Embryonic facial prominence (tissue), 1 donor: ENCODE results near the gene PANX3.
A peak's percentile ranks its signal among the peaks of the same experiment; 100 is the strongest.

Source experiments
- DNase-seq: peaks from one replicate; pipeline ENCODE4 v3.0.0-alpha.2; 2016; ENCODE audit errors: extremely low spot score

Gene PANX3

DNA sequence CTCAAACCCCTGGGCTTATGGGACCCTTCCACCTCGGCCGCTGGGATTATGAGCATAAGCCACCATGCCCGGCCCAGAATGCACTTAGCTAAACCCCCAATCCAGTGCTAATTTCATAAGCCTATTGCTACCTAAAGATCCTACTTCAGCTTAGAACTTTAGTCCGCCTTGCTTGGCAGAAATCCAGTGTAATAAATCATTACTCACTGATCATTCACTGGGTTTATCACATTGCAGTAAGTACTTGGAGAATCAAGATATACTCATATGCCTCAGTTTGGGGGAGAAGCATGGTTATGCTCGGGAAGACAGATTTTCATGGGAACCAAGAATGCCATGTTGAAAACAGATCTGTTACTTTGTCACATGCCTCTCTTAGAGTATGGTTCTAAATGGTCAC, 7.6 kb downstream of the PANX3 start:
- DNase-seq = no peak

DNA sequence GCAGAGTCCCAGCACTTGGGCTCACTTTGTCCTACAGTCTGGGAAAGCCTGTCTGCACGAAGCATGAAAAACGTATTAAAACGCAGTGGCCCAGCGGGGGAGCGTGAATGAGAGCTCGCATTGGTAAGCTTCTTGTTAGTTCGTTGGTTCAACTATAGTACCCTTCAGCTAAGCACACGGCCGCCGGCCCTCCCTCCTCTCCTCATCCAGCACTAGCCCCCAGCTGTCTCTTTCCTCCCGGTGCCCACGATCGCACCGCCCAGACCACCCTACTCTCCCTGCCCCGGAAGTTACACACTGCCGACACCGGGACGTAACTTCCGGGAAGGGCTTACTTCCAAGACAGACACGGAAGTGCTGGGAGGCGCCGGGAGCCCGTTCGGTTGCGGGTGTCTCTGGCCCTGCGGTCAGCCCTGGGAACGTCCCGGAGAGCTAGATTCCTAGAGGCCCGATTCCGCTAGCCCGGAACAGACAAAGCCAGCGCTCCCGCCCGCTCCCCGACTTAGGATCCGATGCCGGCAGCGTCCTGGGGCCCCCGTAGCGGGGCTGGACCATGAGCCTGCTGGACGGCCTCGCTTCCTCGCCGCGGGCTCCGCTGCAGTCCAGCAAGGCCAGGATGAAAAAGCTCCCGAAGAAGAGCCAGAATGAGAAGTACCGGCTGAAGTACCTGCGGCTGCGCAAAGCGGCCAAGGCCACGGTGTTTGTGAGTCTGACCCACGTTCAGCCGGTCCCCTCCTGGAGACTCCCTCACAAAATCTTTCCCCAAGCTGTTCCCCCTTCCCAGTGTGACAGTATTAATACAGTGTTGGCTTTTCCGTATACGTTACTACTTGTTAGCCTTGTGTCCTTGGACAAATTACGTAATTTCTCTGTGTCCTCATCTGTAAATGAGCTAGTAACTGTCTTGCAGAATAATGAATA, 11.6 kb downstream of the PANX3 start, which contains the start of gene TBRG1:
Gene TBRG1 (plus strand): TSS at position 334 of the 921 bp plus-strand sequence. CDS start 220 bp downstream, at position 554.
- DNase-seq = peak; percentile 90

DNA sequence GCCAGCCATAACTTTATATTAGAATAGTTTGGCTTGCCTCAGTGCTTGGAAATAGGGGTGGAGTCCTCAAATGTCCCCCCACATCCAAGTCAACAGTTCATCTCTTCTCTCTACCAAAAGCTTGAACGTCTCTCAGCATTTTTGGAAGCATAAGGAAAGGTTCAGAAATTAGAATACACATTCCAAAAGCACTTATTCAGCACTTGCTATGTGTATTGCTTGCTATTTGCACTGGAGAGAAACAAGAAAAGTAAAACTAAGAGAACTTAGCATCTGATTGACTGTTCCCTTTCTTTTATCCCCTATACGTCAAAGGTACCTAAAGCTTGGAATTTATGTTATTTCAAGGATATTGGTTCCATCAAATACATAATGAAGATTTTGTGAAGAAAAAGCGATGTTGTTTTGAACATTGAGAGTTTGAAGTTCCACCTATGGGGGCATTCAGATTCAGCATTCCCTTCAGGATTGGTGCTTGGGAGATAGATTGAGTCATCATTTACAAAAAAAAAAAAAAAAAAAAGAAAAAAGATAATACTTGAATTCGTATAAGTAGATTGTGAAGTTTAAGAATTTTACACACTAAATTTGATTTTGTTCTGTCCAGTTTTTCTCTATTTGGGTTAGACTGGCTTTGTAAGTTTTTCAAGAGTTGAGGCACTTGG, 12.8 kb downstream of the PANX3 start:
- no peak for DNase-seq

DNA sequence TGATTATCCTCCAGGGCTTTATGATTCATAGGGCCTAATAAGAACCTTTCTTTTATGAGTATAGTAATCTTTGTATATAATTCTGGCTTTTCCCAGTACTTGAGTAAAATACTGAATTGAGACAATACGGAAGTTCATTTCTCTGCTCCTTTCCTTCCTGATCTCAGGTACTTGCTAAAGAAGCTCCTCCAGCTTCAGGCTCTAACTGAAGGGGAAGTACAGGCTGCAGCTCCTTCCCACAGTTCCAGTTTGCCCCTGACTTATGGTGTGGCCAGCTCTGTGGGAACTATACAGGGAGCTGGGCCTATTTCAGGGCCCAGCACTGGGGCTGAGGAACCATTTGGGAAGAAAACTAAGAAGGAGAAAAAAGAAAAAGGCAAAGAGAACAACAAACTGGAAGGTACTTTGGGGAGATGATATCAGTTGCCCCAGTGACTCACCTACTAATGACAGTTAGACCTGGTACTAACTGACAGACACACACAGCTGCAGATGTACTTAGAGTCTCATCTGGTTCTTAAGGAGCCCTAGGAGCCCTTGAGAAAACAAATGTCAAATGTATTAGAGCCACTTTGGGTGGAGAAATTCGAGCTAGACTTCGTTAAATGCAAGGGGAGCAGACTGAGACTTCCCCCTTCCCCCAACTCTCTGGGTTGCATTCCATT, 14.4 kb downstream of the PANX3 start:
- DNase-seq = no peak

DNA sequence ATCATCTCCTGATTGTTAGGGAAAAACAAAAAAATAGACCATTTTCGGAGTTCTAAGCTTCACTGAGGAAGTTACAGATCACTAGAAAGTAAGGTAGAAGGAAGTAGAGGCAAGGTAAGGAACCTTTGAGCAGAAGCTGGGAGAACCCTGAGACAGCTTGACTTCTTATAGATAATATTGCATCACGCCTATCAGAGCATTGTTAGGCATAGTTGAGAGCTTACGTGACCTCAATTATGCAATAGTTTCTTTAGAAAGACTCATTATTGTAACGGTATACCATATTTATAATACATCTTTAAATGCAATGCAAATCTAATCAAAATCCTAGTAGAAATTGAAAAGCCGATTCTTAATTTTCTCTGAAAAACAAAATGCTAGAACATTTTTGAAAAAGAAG, 16.3 kb downstream of the PANX3 start:
- DNase-seq = no peak

DNA sequence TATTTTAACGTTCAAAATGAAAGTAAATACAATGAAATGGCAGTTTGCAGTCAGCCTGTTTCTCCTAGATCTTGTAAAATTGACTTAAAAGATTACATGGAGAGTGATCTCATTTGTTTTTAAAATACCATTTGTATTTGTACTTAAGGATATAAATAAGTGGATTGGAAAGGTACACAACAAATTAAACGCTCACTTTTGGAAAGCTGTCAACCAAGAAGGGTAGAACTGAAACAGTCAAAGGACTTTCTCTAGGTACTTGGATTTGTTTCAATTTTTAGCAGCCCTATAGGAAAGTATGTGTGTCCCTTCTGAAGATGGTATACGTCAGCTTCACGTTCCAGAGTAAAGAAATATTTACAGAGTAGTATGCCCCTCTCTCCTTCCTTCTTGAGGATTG, 18.7 kb downstream of the PANX3 start:
- no peak for DNase-seq

DNA sequence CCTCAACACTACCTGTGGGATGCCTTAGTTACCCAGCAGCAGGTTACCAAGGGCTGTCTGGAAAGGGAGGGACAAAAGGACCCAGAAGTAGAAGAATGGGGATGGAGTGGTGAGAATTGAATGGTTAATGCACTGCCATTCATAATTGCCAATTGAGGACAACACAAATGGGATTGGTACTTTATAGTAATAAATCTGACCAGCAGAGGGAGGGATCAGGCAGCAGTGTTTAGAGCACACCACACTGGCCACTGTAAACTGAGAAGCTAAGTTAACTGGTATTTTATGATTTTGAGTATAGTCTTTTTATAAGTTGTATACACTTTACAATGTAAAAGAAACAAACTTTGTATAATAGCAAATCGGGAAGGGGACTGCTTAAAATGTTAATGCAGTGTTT, 22.1 kb downstream of the PANX3 start:
- DNase-seq = no peak

DNA sequence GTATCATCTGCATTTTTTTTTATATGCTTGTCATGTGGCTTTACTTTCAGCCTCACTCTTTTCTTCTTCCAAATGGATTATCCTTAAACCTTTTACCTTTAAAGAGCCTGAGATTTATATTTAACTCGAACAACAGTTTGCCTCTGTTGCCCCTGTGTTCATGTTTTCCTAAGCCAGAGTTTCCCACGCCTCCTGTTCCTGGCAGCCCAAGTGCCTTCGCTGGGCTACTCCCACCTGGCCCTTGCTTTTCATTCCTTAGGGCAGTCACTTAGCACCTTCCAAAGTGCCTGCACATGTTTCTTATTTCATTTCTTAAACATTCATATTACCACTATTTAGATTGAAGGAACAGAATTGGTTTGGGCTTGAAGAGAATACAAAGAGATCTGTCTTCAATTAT, 24.7 kb downstream of the PANX3 start:
- DNase-seq = no peak

DNA sequence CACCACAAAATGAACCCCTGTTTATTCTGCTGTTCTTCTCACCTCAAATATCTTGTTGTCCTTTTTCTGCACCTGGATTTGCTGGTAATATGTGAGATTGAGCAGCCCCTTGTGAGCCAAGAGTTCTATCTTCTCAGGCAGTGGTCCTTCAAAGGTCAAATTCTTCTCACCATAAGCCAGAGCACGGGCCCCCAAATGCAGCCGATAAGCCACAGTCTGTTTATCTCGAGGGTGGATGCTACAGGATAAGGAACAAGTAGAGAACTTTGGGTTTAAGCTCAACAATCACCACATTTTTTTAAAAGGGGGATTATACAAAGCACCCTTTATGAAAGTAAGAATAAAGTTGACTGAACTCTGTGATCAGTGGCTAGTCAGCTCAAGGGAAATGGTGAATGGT, 27.3 kb downstream of the PANX3 start:
- no peak for DNase-seq

DNA sequence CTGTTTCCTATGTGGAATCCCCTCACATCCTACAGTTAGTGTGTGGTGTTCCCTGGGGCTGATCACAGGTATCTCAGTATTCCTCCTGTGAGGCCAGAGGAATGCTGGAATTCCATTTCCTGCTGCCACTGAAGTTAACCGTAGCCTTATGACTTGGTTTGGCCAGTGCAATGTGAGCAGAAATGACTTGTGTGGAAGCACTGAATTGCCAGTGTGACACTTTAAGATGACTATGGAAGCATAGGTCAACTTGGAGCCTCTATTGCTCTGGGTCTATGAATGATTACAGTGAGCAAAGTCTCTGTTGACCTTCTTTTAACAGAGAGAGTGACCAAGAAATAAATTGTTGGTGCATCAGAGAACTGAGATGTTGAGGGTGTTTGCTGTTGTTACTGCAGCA, 28.0 kb downstream of the PANX3 start:
- DNase-seq = no peak

DNA sequence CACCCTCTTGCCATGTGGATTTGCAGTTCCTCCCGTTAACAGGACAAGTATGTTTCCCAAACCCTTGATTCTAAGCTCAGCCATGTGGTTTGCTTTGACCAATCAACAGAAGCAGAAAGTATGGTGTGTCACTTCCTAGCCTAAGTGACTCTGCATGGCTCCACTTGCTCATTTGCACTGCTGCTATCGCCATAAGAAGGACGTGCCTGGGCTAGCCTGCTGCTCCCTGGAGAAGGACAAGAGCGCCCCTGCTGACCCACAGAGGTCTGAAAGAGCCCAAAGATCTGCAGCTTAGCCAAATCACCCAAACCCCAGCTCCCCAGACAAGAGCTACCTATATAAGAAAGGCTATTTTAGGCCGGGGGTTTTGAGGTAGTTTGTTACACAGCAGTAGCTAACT, 29.4 kb downstream of the PANX3 start:
- no peak for DNase-seq

DNA sequence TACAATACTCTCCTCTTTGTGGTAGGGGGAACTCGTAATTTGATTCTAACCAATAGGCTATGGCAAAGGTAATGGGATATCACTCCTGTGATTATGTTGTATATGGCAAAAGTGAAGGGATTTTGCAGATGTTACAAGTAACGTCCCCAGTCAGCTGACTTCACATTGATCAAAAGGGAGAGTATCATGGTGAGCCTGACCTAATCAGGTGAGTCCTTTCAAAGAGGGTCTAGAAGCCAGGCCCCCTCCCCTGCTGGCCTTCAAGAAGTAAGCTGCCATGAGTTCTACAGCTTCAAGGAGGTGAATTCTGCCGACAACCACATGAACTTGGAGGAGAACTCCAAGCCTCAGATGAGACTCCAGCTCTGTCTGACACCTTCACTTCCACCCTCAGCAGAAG, 31.4 kb downstream of the PANX3 start:
- no peak for DNase-seq

DNA sequence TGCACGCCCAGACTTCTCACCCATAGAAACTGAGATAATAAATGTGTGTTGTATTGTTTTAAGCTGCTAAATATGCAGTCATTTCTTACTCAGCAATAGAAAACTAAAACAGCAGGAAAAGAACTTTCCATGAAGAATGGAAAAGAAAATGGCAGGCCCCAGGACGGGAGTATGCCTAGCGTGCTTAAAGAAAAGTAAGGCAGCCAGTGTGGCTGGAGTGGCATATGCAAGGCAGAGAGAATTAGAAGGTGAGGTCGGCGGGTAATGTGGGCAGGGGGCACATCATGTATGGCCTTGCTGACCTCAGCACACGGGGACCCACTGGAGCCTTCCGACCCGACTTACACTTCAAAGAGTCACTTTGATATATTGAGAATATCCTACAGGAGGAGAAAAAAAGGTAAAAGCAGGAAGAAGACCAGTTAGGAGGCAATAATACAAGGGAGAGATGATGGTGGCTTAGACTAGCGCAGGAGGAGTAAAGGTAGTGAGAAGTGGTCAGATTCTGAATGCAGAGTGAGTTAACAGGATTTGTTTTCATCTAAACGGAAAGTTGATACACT, 31.9 kb downstream of the PANX3 start:
- no peak for DNase-seq

DNA sequence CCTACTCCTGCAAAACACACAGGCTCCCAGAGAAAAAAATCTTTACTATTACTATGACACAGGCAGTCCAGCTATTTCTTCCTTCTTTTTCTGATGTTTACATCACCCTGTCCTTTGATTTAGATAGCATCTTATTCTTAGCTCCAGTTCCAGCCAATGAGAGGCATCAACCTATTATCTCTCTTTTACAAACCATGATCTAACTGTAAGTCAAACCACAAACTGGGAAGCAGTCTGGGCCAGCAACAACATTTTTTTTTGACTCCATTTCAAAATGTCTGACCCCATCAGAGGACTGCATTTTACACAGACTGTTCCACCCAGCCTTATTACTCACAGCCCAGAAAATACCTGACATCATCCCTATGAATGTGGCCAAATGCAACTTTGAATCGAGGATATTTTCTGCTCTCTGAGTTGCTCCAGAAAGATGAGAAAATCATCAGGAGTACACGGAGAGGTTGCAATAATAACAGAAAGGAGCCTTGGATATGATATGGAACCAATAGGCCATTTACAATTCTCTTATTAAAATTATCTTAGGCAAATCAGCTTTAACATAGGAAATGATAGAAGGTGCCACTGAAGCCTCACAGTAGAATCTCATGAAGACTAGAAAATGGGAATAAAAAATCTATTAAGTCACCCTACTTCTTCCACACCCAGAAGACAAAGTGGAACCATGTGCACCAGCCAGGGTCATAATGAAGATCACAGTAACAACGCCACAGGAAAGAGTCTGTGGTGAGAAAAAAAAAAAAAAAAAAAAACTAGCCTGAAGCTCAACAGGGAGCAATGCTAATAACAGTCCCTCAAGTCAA, 32.6 kb downstream of the PANX3 start:
- no peak for DNase-seq

DNA sequence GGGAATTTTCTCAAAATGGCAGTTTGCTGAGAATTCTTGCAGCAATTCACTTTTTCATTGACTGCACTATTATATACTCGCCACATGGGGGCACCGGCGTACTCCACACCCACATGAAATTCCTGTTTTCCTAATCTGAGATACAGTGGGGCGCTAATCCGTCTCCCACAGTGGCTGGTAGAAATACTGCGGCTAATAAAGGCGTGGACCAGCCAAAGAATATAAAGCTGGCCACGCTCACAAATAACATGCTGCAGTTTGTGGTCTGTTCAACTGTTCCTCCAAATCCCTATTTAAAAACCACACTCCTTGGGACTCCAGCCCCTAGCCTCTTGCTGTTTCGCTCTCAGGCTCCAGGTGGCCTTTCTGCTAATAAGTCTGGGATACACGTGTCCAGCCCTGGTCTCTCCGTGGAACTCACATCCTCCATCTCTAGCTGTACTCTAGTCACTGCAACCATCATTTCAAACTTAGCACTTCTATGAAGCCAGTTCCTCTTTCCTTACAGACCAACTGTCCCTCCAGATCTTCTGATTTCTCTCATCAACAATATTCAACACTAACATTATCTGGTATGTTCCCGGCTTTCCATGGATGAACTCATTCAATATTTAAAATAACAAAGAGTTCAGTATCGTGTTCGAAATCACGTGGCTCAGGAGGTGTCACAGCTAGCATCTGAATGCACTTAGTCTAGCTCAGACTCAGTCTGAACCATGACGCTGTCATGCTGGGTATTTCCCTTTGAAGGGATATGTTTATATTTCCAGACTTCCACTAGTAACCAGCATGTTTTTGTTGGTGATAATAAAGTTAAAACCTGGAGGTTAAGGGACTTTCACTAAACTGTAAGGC, 33.4 kb downstream of the PANX3 start:
- DNase-seq = peak; percentile 64

DNA sequence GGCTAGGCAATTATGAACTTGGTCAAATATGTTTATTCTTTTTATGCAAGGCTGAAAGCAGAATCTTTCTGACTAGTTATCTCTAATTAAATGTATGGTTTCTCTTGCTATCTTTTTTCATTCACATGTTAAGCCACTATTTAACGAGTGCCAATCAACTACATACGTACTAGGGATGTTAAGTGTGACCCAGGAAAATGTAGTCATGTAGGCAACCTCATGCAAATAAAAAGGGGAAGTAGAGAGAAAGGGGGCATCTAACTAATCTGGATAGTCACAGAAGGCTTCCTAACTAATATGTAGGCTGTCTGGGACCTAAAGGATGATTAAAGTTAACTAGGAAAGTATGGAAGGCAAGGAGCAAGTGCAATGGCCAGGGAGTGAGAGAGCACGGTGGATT, 34.9 kb downstream of the PANX3 start:
- no peak for DNase-seq

DNA sequence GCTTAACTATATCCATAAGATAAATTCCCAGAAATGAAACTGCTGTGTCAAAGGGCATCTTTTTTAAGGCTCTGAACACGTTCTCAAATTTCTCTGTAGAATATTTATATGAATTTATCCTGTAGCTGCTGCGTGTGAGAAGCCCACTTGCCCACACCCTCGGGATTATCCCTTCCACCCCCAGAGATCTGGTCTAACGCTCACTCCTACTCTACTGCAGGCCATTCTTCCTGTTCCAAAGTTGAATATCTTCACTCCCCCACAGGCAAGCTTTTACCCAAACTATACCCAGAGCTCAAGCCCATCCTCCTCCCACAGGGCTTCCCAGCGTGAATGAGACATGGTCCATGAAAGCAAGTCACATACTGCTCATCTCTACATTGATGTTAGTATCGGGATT, 37.4 kb downstream of the PANX3 start:
- DNase-seq = no peak

DNA sequence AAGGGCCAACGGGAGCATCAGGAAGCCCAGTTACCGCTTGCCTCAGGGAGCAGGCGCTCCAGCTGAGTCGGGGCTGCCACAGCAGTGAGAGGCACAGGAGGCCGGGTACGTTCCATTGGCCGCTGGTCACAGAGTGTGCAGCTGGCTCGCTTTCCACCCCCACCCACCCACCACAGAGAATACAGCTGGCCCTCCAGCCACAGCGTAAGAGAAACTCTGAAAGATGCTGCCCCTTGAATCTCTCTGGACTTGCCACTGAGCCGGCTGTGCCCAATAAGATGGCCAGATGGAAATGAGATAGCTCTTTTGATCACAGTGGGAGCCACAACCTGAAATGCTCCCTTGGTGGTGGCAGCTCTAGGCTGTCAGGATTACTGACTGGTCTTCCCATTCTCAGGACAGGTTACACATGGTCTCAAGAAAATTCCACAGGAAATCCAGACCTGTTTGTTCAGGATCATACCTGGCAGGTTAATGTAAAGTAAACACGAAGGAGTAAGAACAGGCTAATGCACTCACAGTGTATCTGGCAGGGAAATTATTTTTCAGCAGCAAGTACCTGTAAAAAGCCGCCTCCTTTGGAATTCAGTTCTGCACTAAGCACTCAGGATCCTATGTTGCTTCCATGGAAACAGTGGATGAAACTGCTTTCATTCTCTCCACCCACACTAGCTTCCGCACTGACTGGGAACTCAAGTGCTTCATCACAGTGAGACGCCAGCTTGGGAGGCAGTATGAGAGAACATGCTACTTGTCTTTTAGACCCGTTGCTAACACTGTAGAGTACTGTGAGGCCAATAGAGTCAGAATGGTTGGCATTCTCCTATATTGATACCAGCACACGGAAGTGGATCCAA, 45.8 kb downstream of the PANX3 start:
- DNase-seq = no peak

DNA sequence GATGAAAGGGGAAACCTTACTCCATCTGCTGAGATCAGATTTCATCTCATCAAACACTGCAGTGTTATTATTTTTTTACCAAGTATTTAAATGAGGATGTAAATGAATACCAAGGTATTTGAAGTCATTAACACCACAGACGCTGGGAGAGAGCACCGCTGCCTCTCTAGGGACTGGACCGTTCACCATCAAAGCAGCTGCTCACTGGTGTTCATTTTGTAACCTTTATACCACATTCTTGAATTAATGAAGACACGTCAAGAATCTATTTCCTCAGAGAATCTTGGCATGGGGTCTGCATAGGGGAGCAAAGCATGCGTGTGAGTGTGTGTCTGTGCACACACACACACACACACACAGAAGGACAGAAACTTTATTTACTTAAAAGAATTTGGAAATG, 46.7 kb downstream of the PANX3 start:
- DNase-seq = no peak

DNA sequence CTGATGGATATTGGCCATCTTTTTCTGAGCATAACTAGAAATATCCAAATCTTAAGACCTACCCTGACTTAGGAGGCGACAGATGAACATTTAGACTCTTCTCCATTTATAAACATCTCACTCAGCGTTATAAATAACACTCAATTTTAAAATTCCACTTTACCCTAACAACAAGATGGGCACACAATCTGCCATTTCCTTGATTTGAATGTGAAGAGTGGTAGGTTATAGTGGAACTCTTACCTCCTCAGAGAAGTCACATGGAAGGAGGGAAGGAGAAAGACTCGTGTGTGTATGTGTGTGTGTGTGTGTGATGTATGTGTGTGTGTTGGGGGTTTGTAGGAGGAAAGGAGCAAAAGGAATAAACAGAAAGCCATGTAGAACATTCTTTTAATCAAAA, 47.3 kb downstream of the PANX3 start:
- no peak for DNase-seq
